Stimulated activated CD4-positive, alpha-beta T cell treated with anti-CD3 and anti-CD28 coated beads, Interleukin-12 subunit alpha, Interleukin-12 subunit beta, amount 100 ng/mL, for 24 hours (primary cell): ENCODE results near the gene CLDN16.

Experiments
- DNase-seq, 2 experiments: peaks; one replicate each; pipeline ENCODE4 v3.0.0-alpha.2; 2020; ENCODE audit warnings: low read depth in 2 of 2

CLDN16 gene

GRCh38 chr3:190380184-190380583, 7.8 kb upstream of the CLDN16 start:
- DNase-seq = no peak

GRCh38 chr3:190381441-190381840, 6.5 kb upstream of the CLDN16 start:
- no peak for DNase-seq

GRCh38 chr3:190382082-190382481, 5.9 kb upstream of the CLDN16 start:
- no peak for DNase-seq

GRCh38 chr3:190384309-190384756, 3.6 kb upstream of the CLDN16 start:
- DNase-seq = no peak

- DNase-seq = no peak
These were observed 2.0 kb upstream of the CLDN16 start for GRCh38 chr3:190385731-190386688.

- DNase-seq = no peak
These were observed 740 bp downstream of the CLDN16 start for GRCh38 chr3:190388703-190389102.

GRCh38 chr3:190396001-190396400, 8.0 kb downstream of the CLDN16 start:
- DNase-seq = no peak

GRCh38 chr3:190397889-190398288, 9.9 kb downstream of the CLDN16 start:
- no peak for DNase-seq

GRCh38 chr3:190399677-190400076, 11.7 kb downstream of the CLDN16 start:
- DNase-seq = no peak

- DNase-seq = no peak
These were observed 14.0 kb downstream of the CLDN16 start for GRCh38 chr3:190401963-190402362.

GRCh38 chr3:190404715-190405114, 16.8 kb downstream of the CLDN16 start:
- DNase-seq = no peak

- DNase-seq = no peak
These were observed 26.3 kb downstream of the CLDN16 start for GRCh38 chr3:190414297-190414696.

- no peak for DNase-seq
These were observed 36.1 kb downstream of the CLDN16 start for GRCh38 chr3:190424108-190424477.

- peak in 1 of 2 experiments; percentile 17 for DNase-seq
These were observed 36.8 kb downstream of the CLDN16 start for GRCh38 chr3:190424478-190425439.

- DNase-seq = no peak
These were observed 37.9 kb downstream of the CLDN16 start for GRCh38 chr3:190425833-190426232.

GRCh38 chr3:190426806-190427507, 39.0 kb downstream of the CLDN16 start:
- DNase-seq = no peak

- DNase-seq = no peak
These were observed 41.7 kb downstream of the CLDN16 start for GRCh38 chr3:190429681-190430080.

GRCh38 chr3:190430906-190431305, 42.9 kb downstream of the CLDN16 start:
- DNase-seq = no peak

- no peak for DNase-seq
These were observed 44.3 kb downstream of the CLDN16 start for GRCh38 chr3:190432216-190432615.

GRCh38 chr3:190433626-190434025, 45.7 kb downstream of the CLDN16 start:
- DNase-seq = no peak

- no peak for DNase-seq
These were observed 47.7 kb downstream of the CLDN16 start for GRCh38 chr3:190435618-190436017.

GRCh38 chr3:190436331-190436730, 48.4 kb downstream of the CLDN16 start:
- DNase-seq = no peak
